HepG2 (cell line): ENCODE data around the gene REEP3. TPM values are rescaled to one million over a fixed set of nuclear protein-coding genes. Genes with fewer than 3 reads are reported as not detected.
A peak's percentile ranks its signal among the peaks of the same experiment; 100 is the strongest.

Experiments used
- ATAC-seq: fragments of 200-7000 bp; cut with Tn5 transposase; 3 replicates; pipeline ENCODE4 v1.9.1; 2020; ENCODE audit warnings: mild to moderate bottlenecking, moderate library complexity
- BruUV-seq: library from RNA; stranded (reverse); fragments of 400-500 nt; replicated peaks from 2 replicates; lab custom pipeline; 2021; lab: Mats Ljungman, UMichigan
- CTCF ChIA-PET: fragments of 300-600 bp; formaldehyde crosslinking; extraction: SDS; loops from one replicate; lab custom pipeline; 2021; ENCODE audit warnings: low total read pairs, inconsistent platforms, low intra/inter-chr PET ratio; lab: Yijun Ruan, JAX
- POLR2A ChIA-PET: fragments of 350-600 bp; sonication (Branson Sonifier 250); formaldehyde crosslinking; loops from one replicate; lab custom pipeline; 2020; ENCODE audit warnings: antibody characterized with exemption, inconsistent platforms; lab: Yijun Ruan, JAX
- DNase-seq: peaks from one replicate; pipeline ENCODE4 v3.0.0-alpha.2; 2015; ENCODE audit warnings: low spot score
- FAIRE-seq: peaks from 3 replicates; lab custom pipeline; 2011; peaks lifted over from hg19 to GRCh38; lab: Jason Lieb, UNC
- H2AFZ ChIP-seq: one replicate; pipeline ENCODE4 v1.6.1; 2011; ENCODE audit warnings: low read length, inconsistent platforms
- H3K27ac ChIP-seq: fragments of 300-600 bp; 3 replicates; pipeline ENCODE4 v1.8.0; 2011; ENCODE audit warnings: mixed run types, mild to moderate bottlenecking, mixed read lengths, low read length, inconsistent platforms; ENCODE audit not compliant: insufficient read depth; ENCODE audit errors: extremely low read length
- H3K27me3 ChIP-seq, 2 experiments: fragments of 200-600 bp in 1 of 2; 2 replicates in 1 of 2; 3 replicates in 1 of 2; pipeline versions ENCODE4 v1.6.0 to v1.8.0; 2011; ENCODE audit warnings: low read length in 2 of 2, mild to moderate bottlenecking in 2 of 2, moderate library complexity in 2 of 2, inconsistent platforms in 1 of 2; ENCODE audit not compliant: insufficient read depth in 2 of 2, control insufficient read depth in 1 of 2
- H3K36me3 ChIP-seq, 2 experiments: fragments of 200-600 bp in 1 of 2; replicated peaks in 1 of 2; 2 replicates in 1 of 2; 3 replicates in 1 of 2; pipeline versions ENCODE4 v1.5.1 to v1.8.0; 2011; ENCODE audit warnings: low read length in 2 of 2, inconsistent platforms in 1 of 2; ENCODE audit not compliant: insufficient read depth in 2 of 2, control insufficient read depth in 1 of 2
- H3K4me1 ChIP-seq: 2 replicates; pipeline ENCODE4 v1.5.1; 2012; ENCODE audit warnings: low read length, inconsistent platforms; ENCODE audit not compliant: insufficient read depth
- H3K4me2 ChIP-seq: 2 replicates; pipeline ENCODE4 v1.6.0; 2011; ENCODE audit warnings: low read depth, low read length, inconsistent platforms
- H3K4me3 ChIP-seq, 3 experiments: fragments of 200-600 bp in 1 of 3; sonication (generic), shearing (Covaris generic) in 1 of 3; replicated peaks in 1 of 3; 2 replicates each; pipeline ENCODE4 v1.5.1; 2011 to 2016; ENCODE audit warnings: low read length in 3 of 3, inconsistent platforms in 2 of 3, low read depth in 2 of 3, mild to moderate bottlenecking in 2 of 3, control low read depth in 1 of 3, mixed read lengths in 1 of 3; ENCODE audit not compliant: insufficient read depth in 1 of 3
- H3K79me2 ChIP-seq: one replicate; pipeline ENCODE4 v1.6.1; 2011; ENCODE audit warnings: low read length, inconsistent platforms; ENCODE audit not compliant: insufficient read depth
- H3K9ac ChIP-seq: 2 replicates; pipeline ENCODE4 v1.6.0; 2011; ENCODE audit warnings: mild to moderate bottlenecking, low read depth, low read length, inconsistent platforms; ENCODE audit not compliant: insufficient read depth
- H3K9me3 ChIP-seq: 2 replicates; pipeline ENCODE4 v1.5.1; 2012; ENCODE audit warnings: mild to moderate bottlenecking, low read length
- H4K20me1 ChIP-seq: 2 replicates; pipeline ENCODE4 v1.6.0; 2011; ENCODE audit warnings: inconsistent platforms, mild to moderate bottlenecking, low read length, moderate library complexity; ENCODE audit not compliant: insufficient read depth
- DPF2 ChIP-seq: sonication (generic); formaldehyde crosslinking; IDR thresholded peaks from 2 replicates; pipeline ENCODE4 v1.4.0; 2020; ENCODE audit warnings: mild to moderate bottlenecking, low read depth, missing genetic modification reagents, borderline replicate concordance
- GATAD1 ChIP-seq: IDR thresholded peaks from 2 replicates; pipeline ENCODE4 v1.6.1; 2016; ENCODE audit warnings: missing genetic modification reagents, missing compliant biosample characterization
- GMEB2 ChIP-seq: IDR thresholded peaks from 2 replicates; pipeline ENCODE4 v1.6.1; 2016; ENCODE audit warnings: missing biosample characterization, missing genetic modification reagents, low read depth
- GPN1 ChIP-seq: sonication (generic); formaldehyde crosslinking; IDR thresholded peaks from 2 replicates; pipeline ENCODE4 v1.5.1; 2020; ENCODE audit warnings: missing genetic modification reagents, borderline replicate concordance
- ISL2 ChIP-seq: sonication (generic); formaldehyde crosslinking; IDR thresholded peaks from 2 replicates; pipeline ENCODE4 v1.5.0; 2020; ENCODE audit warnings: missing genetic modification reagents
- JUND ChIP-seq: sonication (generic); formaldehyde crosslinking; IDR thresholded peaks from 2 replicates; pipeline ENCODE4 v1.8.0; 2022; ENCODE audit warnings: mild to moderate bottlenecking, missing genetic modification reagents
- LRRFIP1 ChIP-seq: sonication (generic); formaldehyde crosslinking; conservative IDR thresholded peaks from 2 replicates; pipeline ENCODE4 v1.4.0; 2020; ENCODE audit warnings: missing genetic modification reagents
- MEIS2 ChIP-seq: sonication (generic); formaldehyde crosslinking; IDR thresholded peaks from 2 replicates; pipeline ENCODE4 v1.9.0; 2021; ENCODE audit warnings: mild to moderate bottlenecking, missing genetic modification reagents
- PAX8 ChIP-seq: sonication (generic); formaldehyde crosslinking; IDR thresholded peaks from 2 replicates; pipeline ENCODE4 v1.8.0; 2022; ENCODE audit warnings: mild to moderate bottlenecking, missing genetic modification reagents, borderline replicate concordance
- RARA ChIP-seq: IDR thresholded peaks from 2 replicates; pipeline ENCODE4 v1.6.1; 2016; ENCODE audit warnings: missing genetic modification reagents, missing compliant biosample characterization
- SATB2 ChIP-seq: sonication (generic); formaldehyde crosslinking; IDR thresholded peaks from 2 replicates; pipeline ENCODE4 v1.5.0; 2020; ENCODE audit warnings: missing genetic modification reagents
- SMARCE1 ChIP-seq: fragments of 450-650 bp; IDR thresholded peaks from 2 replicates; pipeline ENCODE4 v1.6.1; 2017; ENCODE audit warnings: borderline replicate concordance
- ZNF605 ChIP-seq: sonication (generic); formaldehyde crosslinking; IDR thresholded peaks from 2 replicates; pipeline ENCODE4 v1.8.0; 2022; ENCODE audit warnings: mild to moderate bottlenecking, missing genetic modification reagents
- ZNF740 ChIP-seq: sonication (generic); formaldehyde crosslinking; IDR thresholded peaks from 2 replicates; pipeline ENCODE4 v1.4.0; 2020; ENCODE audit warnings: missing genetic modification reagents
- WGBS: methylation state at CpG from one replicate; pipeline ENCODE4 v1.1.6; 2017; ENCODE audit warnings: low lambda C conversion rate; 5-methylcytosine and 5-hydroxymethylcytosine counted together
- in situ Hi-C: cut with HindIII; loops from 2 replicates; pipeline ENCODE4 v1.10.0; 2017; ENCODE audit warnings: low pct_unique_long_range_greater_than_20kb; ENCODE audit not compliant: extremely low pct_ligation_motif_present
- intact Hi-C: fragments of 100-400 bp; cut with micrococcal nuclease; formaldehyde crosslinking; loops from one replicate; pipeline ENCODE4 v1.10.0; 2022; ENCODE audit not compliant: unreplicated experiment
- polyA plus RNA-seq, 8 experiments: library from polyadenylated mRNA; depleted of rRNA in 3 of 8; stranded (reverse) in 7 of 8; unstranded in 1 of 8; fragments of >200 nt; fragmentation: Illumina TruSeq in 4 of 8; extraction: Trizol in 4 of 8; gene quantifications; 2 replicates each; pipeline versions ENCODE4 v1.2.1 to v1.2.3, GENCODE V29; 2011 to 2016; ENCODE audit warnings: low read depth in 4 of 8, missing spikeins in 1 of 8, mixed read lengths in 1 of 8; ENCODE audit not compliant: insufficient read depth in 1 of 8
- total RNA-seq, 5 experiments: library from RNA; depleted of rRNA; stranded (reverse); fragments of >200 nt; fragmentation: Illumina TruSeq; extraction: Trizol; gene quantifications; 2 replicates each; pipeline ENCODE4 v1.2.3, GENCODE V29; 2016; ENCODE audit warnings: low read depth in 1 of 5
- TF ChIP-seq, protein P1 (sequence below): IDR thresholded peaks from 2 replicates; pipeline ENCODE4 v1.6.1; 2016; ENCODE audit warnings: mild to moderate bottlenecking

The REEP3 gene
- total and polyA plus RNA-seq, 2 of the 13 experiments (the other 11 are each of a cell fraction or from before 2014, with no cell fraction given), result 7.1 to 31.4 TPM

DNA sequence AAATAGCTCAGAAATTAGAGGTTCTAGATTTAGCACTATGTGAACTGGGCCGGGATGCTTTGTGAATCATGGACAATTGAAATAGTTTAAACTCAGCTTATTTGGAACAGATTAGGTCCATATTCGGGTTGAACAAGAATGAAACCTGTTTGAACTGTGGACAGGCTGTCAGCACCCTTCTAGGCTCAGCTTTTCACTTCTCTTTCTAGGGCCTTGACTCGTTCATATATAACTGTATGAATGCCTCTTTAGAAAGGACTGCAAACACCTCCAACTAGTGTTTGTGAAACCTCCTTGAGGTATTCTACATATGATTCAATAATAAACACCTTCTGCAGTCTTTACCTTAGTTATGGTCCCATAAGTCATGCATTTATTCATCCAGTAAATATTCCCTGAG lies 115.6 kb downstream of the REEP3 start (continued):
- TF ChIP-seq PAX8 (CRISPR knock-in tag), result no peak
- TF ChIP-seq GMEB2, result no peak
- TF ChIP-seq GATAD1 (CRISPR knock-in tag), result no peak
- no peak for TF ChIP-seq RARA (CRISPR knock-in tag)

DNA sequence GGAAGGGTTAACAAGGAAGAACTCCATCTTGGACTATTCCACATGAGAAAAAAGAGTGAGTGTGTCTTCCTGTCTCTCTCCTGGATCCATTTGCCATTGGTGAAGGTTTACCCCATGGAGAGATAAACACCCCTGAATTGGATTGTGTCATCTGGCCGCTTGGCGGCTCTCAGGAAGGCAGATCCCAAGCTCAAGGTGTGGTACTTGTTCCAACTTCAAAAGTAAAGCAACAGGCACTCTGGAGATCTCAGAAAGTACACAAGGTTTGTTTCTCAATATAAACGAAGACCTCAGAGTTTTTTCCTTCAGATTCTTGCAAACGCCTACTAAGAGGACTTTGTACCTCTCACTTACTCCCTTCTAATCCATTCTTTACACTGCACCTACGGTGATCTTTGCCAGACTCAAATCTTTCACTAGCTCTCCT lies 116.7 kb downstream of the REEP3 start:
- intact Hi-C loops (no loop called here), in situ Hi-C loops (loop anchor here (10.0 kb wide), 1 partner anchor 77 kb away; no protein-coding TSS in a partner anchor)
- Histone ChIP-seq H3K36me3 (no peaks in the 10 kb centered on the region), H3K9me3 (no peaks in the 10 kb centered on the region), H2AFZ (no peak overlapping the region), H3K4me3 (no peak overlapping the region), H3K4me2 (0 out of 2 replicates have a peak overlapping the region, but pooled peaks have one; percentile 24), H3K27me3 (no peaks in the 10 kb centered on the region), H3K27ac (no peak overlapping the region), H3K79me2 (no peaks in the 10 kb centered on the region), H4K20me1 (no peaks in the 10 kb centered on the region), H3K4me1 (peaks cover 7% of the 10 kb centered on the region; the same call in 1 of the 2 replicates), H3K9ac (no peak overlapping the region)
- DNase-seq (no peak), FAIRE-seq (peak; percentile 30), ATAC-seq (peak; percentile 73)
- CTCF ChIA-PET, result no interaction called here
- 2% methylated on average over 5 of the region's 5 CpGs for WGBS
- BruUV-seq, result no TSS peak
- POLR2A ChIA-PET, result no interaction called here
- no peak for TF ChIP-seq ISL2
- no peak for TF ChIP-seq ZNF740 (CRISPR knock-in tag)
- no peak for TF ChIP-seq RARA (CRISPR knock-in tag)
- no peak for TF ChIP-seq GPN1
- no peak for TF ChIP-seq MEIS2 (CRISPR knock-in tag)
- TF ChIP-seq DPF2 (CRISPR knock-in tag), result no peak
- TF ChIP-seq PAX8 (CRISPR knock-in tag), result no peak
- TF ChIP-seq LRRFIP1 (CRISPR knock-in tag), result no peak
- no peak for TF ChIP-seq ZNF605 (CRISPR knock-in tag)
- TF ChIP-seq SATB2, result no peak
- TF ChIP-seq, protein P1, sequence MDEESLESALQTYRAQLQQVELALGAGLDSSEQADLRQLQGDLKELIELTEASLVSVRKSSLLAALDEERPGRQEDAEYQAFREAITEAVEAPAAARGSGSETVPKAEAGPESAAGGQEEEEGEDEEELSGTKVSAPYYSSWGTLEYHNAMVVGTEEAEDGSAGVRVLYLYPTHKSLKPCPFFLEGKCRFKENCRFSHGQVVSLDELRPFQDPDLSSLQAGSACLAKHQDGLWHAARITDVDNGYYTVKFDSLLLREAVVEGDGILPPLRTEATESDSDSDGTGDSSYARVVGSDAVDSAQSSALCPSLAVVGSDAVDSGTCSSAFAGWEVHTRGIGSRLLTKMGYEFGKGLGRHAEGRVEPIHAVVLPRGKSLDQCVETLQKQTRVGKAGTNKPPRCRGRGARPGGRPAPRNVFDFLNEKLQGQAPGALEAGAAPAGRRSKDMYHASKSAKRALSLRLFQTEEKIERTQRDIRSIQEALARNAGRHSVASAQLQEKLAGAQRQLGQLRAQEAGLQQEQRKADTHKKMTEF (CRISPR knock-in tag), result no peak
- TF ChIP-seq JUND (CRISPR knock-in tag), result no peak
- TF ChIP-seq SMARCE1, result no peak
